ENCODE results near the gene HADH. TPM values are rescaled to one million over a fixed set of nuclear protein-coding genes. Genes with fewer than 3 reads are reported as not detected.

The HADH gene
- total RNA-seq, 1 experiment from 2014 or later, result 69.5 TPM

- H3K27ac ChIP-seq (ENCODE audit: low read depth, low read length, poor library complexity, severe bottlenecking), result no peak overlapping the region
- H3K4me3 ChIP-seq (ENCODE audit: low read depth, low read length, poor library complexity, severe bottlenecking), result no peak overlapping the region
- H3K27me3 ChIP-seq (replicated peaks; ENCODE audit: insufficient read depth, low read depth, low read length, poor library complexity), result no peaks in the 10 kb centered on the region
- ChIA-PET POLR2A (ENCODE audit: low non-redundant PET) (interaction anchor here (0.5 to 0.6 kb wide), 2 partner anchors 14 to 29 kb away, joined by 3 to 8 read pairs; no protein-coding TSS in a partner anchor), CTCF (no interaction called here)
- no peaks in the 10 kb centered on the region for H3K36me3 ChIP-seq (ENCODE audit: insufficient read depth, low read length, poor library complexity, severe bottlenecking)
- DNase-seq (ENCODE audit: low spot score), result no peak
- H3K4me1 ChIP-seq (ENCODE audit: insufficient read depth, low read length, poor library complexity, severe bottlenecking), result no peaks in the 10 kb centered on the region
- intact Hi-C loops (cut with micrococcal nuclease; ENCODE audit: unreplicated experiment), result no loop called here
- TF ChIP-seq CTCF (conservative IDR thresholded peaks at IDR 0.05; ENCODE audit: low read depth, low read length) (no peak), EZH2 (IDR thresholded peaks at IDR 0.05; ENCODE audit: borderline replicate concordance, low read depth, low read length, poor library complexity, severe bottlenecking) (no peak)
- H3K9me3 ChIP-seq (ENCODE audit: low read depth, low read length, poor library complexity, severe bottlenecking), result no peaks in the 10 kb centered on the region
- no TSS peak for BruUV-seq (replicated peaks)
Measured at GRCh38 chr4:108042927-108043326, 53.2 kb downstream of the HADH start.

GRCh38 chr4:108043526-108043925 is 53.8 kb downstream of the HADH start:
- DNase-seq (ENCODE audit: low spot score), result peak; percentile 3
- TF ChIP-seq EZH2 (IDR thresholded peaks at IDR 0.05; ENCODE audit: borderline replicate concordance, low read depth, low read length, poor library complexity, severe bottlenecking), result no peak
- TF ChIP-seq CTCF (conservative IDR thresholded peaks at IDR 0.05; ENCODE audit: low read depth, low read length), result no peak
- BruUV-seq (replicated peaks), result no TSS peak
- Histone ChIP-seq H3K27ac (ENCODE audit: low read depth, low read length, poor library complexity, severe bottlenecking) (no peak overlapping the region), H3K4me1 (ENCODE audit: insufficient read depth, low read length, poor library complexity, severe bottlenecking) (no peaks in the 10 kb centered on the region), H3K27me3 (replicated peaks; ENCODE audit: insufficient read depth, low read depth, low read length, poor library complexity) (no peaks in the 10 kb centered on the region), H3K4me3 (ENCODE audit: low read depth, low read length, poor library complexity, severe bottlenecking) (no peak overlapping the region), H3K36me3 (ENCODE audit: insufficient read depth, low read length, poor library complexity, severe bottlenecking) (no peaks in the 10 kb centered on the region), H3K9me3 (ENCODE audit: low read depth, low read length, poor library complexity, severe bottlenecking) (no peaks in the 10 kb centered on the region)
- ChIA-PET POLR2A (ENCODE audit: low non-redundant PET) (interaction anchor here (0.5 to 0.6 kb wide), 2 partner anchors 14 to 30 kb away, joined by 3 to 8 read pairs; no protein-coding TSS in a partner anchor), CTCF (interaction anchor here (0.6 kb wide), 1 partner anchor 544 kb away, joined by 6 read pairs; no protein-coding TSS in a partner anchor)
- intact Hi-C loops (cut with micrococcal nuclease; ENCODE audit: unreplicated experiment), result no loop called here

GRCh38 chr4:108044951-108045686 is 55.4 kb downstream of the HADH start:
- Histone ChIP-seq H3K9me3 (ENCODE audit: low read depth, low read length, poor library complexity, severe bottlenecking) (no peaks in the 10 kb centered on the region), H3K4me1 (ENCODE audit: insufficient read depth, low read length, poor library complexity, severe bottlenecking) (no peaks in the 10 kb centered on the region), H3K36me3 (ENCODE audit: insufficient read depth, low read length, poor library complexity, severe bottlenecking) (no peaks in the 10 kb centered on the region), H3K4me3 (ENCODE audit: low read depth, low read length, poor library complexity, severe bottlenecking) (no peak overlapping the region), H3K27ac (ENCODE audit: low read depth, low read length, poor library complexity, severe bottlenecking) (no peak overlapping the region), H3K27me3 (replicated peaks; ENCODE audit: insufficient read depth, low read depth, low read length, poor library complexity) (no peaks in the 10 kb centered on the region)
- no peak for TF ChIP-seq CTCF (conservative IDR thresholded peaks at IDR 0.05; ENCODE audit: low read depth, low read length)
- TF ChIP-seq EZH2 (IDR thresholded peaks at IDR 0.05; ENCODE audit: borderline replicate concordance, low read depth, low read length, poor library complexity, severe bottlenecking), result no peak
- intact Hi-C loops (cut with micrococcal nuclease; ENCODE audit: unreplicated experiment), result no loop called here
- CTCF ChIA-PET, result no interaction called here
- POLR2A ChIA-PET (ENCODE audit: low non-redundant PET), result no interaction called here
- no TSS peak for BruUV-seq (replicated peaks)
- DNase-seq (ENCODE audit: low spot score), result no peak
